Measurements from ENCODE around the gene ZNF575.
"Not testable (repeated sequence)": the region's sequence is repeated elsewhere in the genome, so short reads cannot be mapped to it uniquely, and the experiment has no call there.

ZNF575 gene

GRCh38 chr19:43545276-43545675 lies 12.3 kb downstream of the ZNF575 start:
- no peak for DNase-seq

DNA sequence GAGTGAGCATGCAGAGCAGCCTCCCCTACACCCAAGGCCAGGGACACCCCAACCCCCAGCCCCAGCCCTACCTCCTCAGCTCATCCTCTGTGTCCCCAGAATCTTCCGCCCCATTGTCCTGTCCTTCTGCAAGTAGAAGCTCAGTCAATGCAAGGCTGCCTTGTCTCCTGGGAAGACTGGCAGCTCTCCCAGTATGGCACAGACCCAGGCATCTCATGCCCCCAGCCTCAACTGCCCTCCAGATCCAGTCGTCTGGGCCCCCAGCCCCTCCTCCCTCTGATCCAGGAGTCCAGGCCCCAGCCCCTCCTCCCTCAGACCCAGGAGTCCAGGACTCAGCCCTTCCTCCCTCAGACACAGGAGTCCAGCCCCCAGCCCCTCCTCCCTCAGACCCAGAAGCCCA lies 13.0 kb downstream of the ZNF575 start:
- DNase-seq, result no peak

DNA sequence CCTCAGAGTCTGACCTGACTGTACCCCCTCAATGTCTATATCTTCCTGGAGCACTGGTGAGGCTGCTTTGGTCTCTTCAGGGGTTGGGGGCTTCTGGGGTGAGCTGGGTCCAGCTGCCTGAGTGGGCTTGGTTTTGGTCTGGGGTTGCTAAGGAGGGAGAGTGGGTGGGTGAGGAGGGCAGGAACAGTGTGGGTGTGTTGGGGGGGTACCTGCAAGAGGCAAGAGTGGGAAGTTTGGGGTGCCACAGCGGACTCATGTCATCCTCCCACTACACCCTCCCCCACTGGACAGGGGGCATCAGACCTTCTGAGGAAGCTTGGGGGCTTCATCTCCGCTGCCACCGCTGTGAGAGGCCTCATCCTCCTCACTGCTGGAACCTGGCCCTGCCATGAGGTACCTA lies 13.6 kb downstream of the ZNF575 start:
- DNase-seq, result no peak

GRCh38 chr19:43547926-43548325 lies 14.9 kb downstream of the ZNF575 start:
- DNase-seq, result not testable (repeated sequence)

DNA sequence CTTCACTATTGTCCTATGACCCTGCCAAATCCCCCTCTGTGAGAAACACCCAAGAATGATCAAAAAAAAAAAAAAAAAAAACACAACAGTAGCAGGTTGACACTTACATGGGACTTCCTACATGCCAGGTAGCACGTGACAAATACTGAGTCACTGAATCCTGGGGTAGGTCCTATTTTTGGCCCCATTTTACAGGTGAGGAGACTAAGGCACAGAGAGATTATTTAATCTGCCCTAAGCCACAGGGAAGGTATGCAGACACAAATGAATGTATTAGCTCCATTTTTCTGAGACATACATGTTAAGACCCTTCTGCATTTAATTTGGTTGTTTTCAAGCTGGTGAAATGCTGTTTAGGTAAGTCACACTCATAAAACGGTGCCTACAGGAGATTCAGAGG lies 15.7 kb downstream of the ZNF575 start:
- no peak for DNase-seq

GRCh38 chr19:43551399-43552197 lies 18.6 kb downstream of the ZNF575 start:
- no peak for DNase-seq

GRCh38 chr19:43552198-43552450 lies 19.1 kb downstream of the ZNF575 start:
- DNase-seq, result no peak

DNA sequence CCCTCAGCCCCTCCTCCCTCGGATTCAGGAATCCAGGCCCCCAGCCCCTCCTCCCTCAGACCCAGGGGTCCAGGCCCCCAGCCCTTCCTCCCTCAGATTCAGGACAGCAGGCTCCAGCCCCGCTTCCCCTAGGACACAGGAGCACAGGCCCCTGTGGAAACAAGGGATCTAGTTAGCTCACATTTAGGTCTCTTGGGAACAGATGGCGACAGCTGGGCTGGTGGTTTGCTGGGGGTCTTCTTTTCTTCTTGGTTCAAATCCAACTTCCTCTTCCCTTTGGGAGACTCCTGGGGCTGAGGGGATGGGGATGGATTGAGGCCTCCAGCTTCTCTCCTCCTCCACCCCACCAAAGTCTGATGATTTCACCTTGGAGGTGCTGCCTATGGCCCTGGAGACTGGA lies 19.6 kb downstream of the ZNF575 start:
- DNase-seq, result no peak

DNA sequence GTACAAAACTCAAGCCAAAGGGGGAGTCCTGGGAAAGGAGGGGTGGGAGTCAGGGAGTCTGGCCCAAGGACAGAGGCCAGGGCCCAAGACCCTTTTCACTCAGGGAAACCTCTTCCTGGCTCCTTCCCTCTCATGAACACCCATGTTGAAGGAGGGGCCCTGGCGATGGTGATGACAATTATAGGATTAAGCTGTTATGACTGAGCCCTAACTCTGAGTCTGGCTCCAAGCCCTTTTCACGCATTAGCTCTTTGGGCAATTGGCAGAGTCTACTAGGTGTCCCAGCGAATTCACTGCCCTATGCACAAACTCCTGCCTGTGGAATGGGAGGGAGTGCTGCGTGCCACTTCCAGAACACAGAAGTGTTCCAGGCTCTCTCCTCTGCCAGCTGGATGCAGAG lies 20.7 kb downstream of the ZNF575 start:
- DNase-seq, result no peak

- no peak for DNase-seq
These were observed 21.4 kb downstream of the ZNF575 start for GRCh38 chr19:43554317-43554895.

DNA sequence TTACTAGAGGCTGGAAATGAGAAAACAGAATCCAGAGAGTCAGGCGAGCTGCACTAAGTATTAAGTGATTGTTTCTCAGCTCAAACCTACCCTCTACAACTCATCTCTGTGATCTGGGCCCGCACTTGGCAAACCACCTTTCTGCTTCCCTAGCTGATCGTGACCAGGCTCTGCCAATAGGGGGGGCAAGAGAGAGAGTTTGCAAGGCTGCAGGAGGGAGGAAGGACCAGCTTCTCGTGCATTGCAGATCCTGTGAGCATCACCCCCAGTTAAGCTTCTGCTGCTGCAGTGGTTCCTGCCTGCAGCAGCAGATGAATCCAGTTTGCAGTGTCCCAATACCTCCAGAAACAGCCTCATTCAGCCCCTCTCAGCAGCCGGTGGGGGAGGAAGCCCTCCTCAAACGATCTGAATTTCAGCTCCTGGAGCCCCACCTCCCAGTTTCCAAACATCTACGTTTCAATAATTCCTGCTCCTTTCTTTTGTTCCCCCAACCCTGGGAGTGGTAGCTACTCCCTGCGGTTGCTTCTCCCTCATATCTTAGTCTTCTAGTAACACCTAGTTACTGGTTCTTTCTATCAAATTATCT lies 22.3 kb downstream of the ZNF575 start:
- peak; percentile 62 to 75 for DNase-seq

DNA sequence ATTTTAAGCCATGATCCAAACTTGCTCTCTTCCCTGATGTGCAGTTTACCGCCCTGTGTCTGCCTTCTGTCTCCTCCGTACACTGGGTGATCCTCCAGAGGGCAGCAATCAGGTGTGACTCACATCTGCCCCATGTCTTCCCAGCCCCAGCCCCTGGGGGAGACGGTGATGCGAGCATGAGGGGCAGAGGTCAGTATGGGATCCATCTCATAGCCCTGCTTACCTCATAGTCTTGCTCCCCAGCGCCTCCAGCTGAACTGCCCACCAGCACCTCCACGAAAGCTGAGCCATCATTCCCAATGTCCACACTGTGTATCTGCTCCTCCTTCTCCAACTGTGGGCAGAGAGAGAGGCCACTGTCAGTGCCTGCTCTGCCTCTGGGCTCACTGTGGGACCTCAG lies 27.7 kb downstream of the ZNF575 start:
- no peak for DNase-seq

DNA sequence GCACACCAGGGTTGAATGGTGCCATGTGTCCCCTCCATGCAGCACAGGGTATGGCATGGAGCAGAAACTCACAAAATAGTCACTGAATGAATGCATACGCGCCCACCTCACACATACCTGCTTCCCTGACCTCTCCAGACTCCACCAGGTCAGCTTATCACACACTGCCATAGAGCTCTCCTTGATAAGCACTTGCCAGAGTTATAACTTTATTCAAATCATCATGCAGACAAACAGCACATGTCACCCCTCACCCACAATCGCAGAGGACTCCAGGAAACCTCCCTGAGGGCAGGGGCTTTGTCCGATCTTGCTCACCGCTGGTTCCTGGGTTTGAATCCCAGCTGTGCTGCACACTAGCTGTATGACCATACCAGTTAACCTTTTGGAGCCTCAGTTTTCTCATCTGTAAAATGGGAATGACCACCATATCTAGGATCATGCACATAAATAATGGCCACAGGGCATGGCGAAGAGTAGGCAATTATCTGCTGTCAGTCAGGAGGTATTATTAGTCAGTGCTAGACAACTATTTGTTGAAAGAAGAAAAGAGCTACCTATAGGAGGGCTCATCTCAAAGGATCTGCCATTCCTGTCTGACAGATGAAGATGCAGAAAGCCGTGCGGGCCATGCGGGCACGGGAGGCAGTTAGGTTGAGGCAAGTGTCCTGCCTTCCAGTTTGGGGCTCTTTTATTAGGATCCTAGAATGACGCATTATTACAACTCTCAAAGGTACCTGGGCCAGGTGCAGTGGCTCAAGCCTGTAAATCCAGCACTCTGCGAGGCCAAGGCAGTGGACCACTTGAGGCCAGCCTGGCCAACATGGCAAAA lies 28.4 kb downstream of the ZNF575 start:
- no peak for DNase-seq

GRCh38 chr19:43562226-43562697 lies 29.3 kb downstream of the ZNF575 start:
- no peak for DNase-seq

DNA sequence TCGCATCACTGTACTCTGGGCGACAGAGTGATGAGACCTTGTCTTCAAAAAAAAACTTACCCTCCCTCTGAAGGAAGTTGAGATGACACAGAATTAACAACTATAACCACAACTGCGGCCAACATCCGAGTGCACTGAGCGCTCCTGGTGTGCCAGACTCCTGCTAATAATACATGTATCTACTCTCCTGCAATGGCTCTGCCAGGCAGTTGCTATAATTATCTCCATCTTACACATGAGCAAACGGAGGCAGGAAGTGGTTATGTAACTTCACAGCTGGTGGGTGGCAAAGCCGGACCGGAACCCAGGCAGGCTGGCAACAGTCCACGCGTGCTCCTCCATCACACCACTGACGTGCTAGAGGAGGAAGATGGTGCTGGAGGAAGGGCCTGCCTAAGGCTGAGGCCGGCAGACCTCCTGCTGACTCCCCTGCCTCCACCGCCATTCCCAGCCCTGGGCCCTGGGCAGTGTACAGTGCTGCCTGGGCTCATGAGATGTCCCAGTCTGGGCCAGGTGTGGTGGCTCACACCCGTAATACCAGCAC lies 29.8 kb downstream of the ZNF575 start:
- no peak for DNase-seq

- no peak for DNase-seq
These were observed 30.9 kb downstream of the ZNF575 start for GRCh38 chr19:43563816-43564457.

- DNase-seq, result no peak
These were observed 31.8 kb downstream of the ZNF575 start for GRCh38 chr19:43564800-43565199.

GRCh38 chr19:43569657-43570056 lies 36.7 kb downstream of the ZNF575 start:
- no peak for DNase-seq

- peak; percentile 48 to 70 for DNase-seq
These were observed 37.3 kb downstream of the ZNF575 start for GRCh38 chr19:43570174-43570791.

GRCh38 chr19:43572171-43572588 lies 39.2 kb downstream of the ZNF575 start:
- no peak for DNase-seq

DNA sequence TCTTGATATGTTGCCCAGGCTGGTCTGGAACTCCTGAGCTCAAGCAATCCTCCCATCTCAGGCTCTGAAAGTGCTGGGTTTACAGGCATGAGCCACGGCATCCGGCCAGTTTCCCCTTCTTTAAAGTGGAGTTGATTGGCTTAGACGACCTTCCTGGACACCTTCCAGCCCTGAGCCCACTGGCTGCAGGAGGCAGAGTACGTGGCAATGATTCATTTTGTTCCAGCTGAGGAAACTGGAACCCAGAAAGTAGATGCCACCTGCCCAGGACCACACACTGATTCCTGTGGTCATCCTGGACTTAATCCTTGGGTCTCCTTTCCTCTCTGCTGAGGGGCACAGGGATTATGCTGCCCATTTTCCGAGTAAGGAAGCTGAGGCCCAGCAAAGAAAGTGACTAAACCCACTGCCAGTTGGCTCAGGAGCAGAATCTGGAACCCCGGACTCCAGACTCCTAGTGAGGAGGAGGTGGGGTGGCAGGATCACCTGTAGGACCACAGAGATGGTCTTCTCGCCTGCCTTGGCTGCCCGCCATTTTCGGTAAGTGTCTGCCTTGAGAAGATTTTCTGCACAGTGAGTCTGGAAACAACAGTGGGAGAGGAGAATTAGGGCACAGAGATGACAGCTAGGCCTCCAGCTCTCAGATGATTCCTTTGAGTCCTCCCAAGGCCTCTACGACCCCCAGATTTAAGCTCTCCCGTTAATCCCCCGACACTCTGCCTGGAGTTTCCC lies 41.6 kb downstream of the ZNF575 start:
- no peak for DNase-seq

Data from NCI-H526 (cell line).